Left lobe of liver (tissue), 2 donors: ENCODE data around the gene COQ5. TPM values are rescaled to one million over a fixed set of nuclear protein-coding genes. Genes with fewer than 3 reads are reported as not detected.

Source experiments
- ATAC-seq: fragments of 200-7000 bp; cut with Tn5 transposase; one replicate; pipeline ENCODE4 v1.9.1; 2020; ENCODE audit warnings: mild to moderate bottlenecking, moderate library complexity
- DNase-seq: peaks from one replicate; pipeline ENCODE4 v3.0.0-alpha.2; 2020; ENCODE audit warnings: low spot score
- total RNA-seq: library from RNA; stranded (reverse); gene quantifications from one replicate; pipeline ENCODE4 v1.2.1, GENCODE V29; 2021
- donor health status: DM: no; HTN: no; CAD: no; lungs with moderate emphysema.
- donor health status: DM: no; HTN: yes; CAD: no.

COQ5 gene
- total RNA-seq, 1 donor from 2014 or later, result 32.1 TPM

- ATAC-seq (no peak), DNase-seq (no peak)
Observed at GRCh38 chr12:120460157-120460556, 68.8 kb downstream of the COQ5 start.

DNA sequence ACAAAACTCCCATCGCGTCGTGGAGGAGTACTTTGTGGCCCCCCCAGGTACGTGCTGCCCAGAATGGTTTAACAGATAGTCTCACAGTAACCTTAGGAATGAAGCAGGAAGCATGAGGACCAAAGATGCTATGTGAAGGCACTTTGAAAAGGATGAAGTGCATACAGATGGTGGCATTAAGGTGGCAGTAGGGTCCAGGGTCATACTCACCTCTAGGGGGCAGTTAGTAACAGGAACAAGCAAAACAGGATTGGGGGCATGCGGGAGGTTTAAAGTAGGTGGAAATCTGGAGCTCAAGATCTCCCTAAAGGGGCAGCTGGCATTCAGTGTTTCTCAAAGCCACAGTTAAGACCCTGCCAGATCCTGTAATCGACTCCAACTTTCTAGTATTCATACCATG is 71.8 kb downstream of the COQ5 start:
- DNase-seq, result no peak
- no peak for ATAC-seq

DNA sequence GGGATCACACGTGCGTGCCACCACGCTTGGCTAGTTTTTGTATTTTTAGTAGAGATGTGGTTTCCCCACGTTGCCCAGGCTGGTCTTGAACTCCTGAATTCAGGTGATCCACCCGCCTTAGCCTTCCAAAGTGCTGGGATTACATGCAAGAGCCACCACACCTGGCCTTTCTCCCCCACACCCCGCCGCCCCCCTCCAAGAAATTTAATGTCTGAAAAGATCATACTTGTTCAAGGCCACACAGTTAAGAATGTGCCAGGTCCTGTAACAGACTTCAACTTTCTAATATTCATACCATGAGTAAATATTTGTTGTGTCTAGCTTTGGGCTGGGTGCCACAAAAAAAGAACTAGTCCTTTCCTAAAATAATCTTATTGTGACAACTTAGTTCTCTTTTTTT is 73.7 kb downstream of the COQ5 start:
- ATAC-seq (no peak), DNase-seq (no peak)

GRCh38 chr12:120453977-120454376 is 75.0 kb downstream of the COQ5 start:
- ATAC-seq, result peak; percentile 53

More at GRCh38 chr12:120453977-120454376, 75.0 kb downstream of the COQ5 start:
- no peak for DNase-seq

Other genes with a start within 250 kb of the COQ5 start
- 3,631 TPM for gene RNU4-2, start 237.3 kb downstream of the COQ5 start, total RNA-seq
- 1,949 TPM for gene RNU4-1, start 235.9 kb downstream of the COQ5 start, total RNA-seq
- 3.4 TPM for gene SIRT4, start 226.8 kb downstream of the COQ5 start, total RNA-seq
- gene PLA2G1B, start 201.4 kb downstream of the COQ5 start, total RNA-seq, result 3.0 TPM
- not detected for gene MSI1, start 160.0 kb downstream of the COQ5 start, total RNA-seq
- 300 TPM for gene COX6A1, start 91.0 kb downstream of the COQ5 start, total RNA-seq
- 16.6 TPM for gene TRIAP1, start 82.8 kb downstream of the COQ5 start, total RNA-seq
- gene GATC, start 82.7 kb downstream of the COQ5 start, total RNA-seq, result 22.9 TPM
- 57.8 TPM for gene SRSF9, start 59.4 kb downstream of the COQ5 start, total RNA-seq
- 95.7 TPM for gene DYNLL1, start 33.0 kb downstream of the COQ5 start, total RNA-seq
- gene RNF10, start 5.2 kb upstream of the COQ5 start, total RNA-seq, result 113 TPM
- 24.1 TPM for gene POP5, start 52.2 kb upstream of the COQ5 start, total RNA-seq
- gene CABP1, start 111.5 kb upstream of the COQ5 start, total RNA-seq, result 0.10 TPM
- 194 TPM for gene MLEC, start 158.0 kb upstream of the COQ5 start, total RNA-seq
- gene UNC119B, start 181.3 kb upstream of the COQ5 start, total RNA-seq, result 10.7 TPM
- gene ACADS, start 196.7 kb upstream of the COQ5 start, total RNA-seq, result 198 TPM